GM12891 (cell line): ENCODE data around the gene POU2F1.

Experiments
- PAX5 ChIP-seq: IDR thresholded peaks from 2 replicates; pipeline ENCODE4 v1.6.1; 2011; ENCODE audit warnings: low read length, moderate library complexity, mild to moderate bottlenecking; ENCODE audit not compliant: insufficient read depth, severe bottlenecking
- POLR2A ChIP-seq: IDR thresholded peaks from 2 replicates; pipeline ENCODE4 v1.6.1; 2011; ENCODE audit warnings: low read depth, low read length, control low read depth
- POLR2AphosphoS5 ChIP-seq: IDR thresholded peaks from 2 replicates; pipeline ENCODE4 v1.6.1; 2011; ENCODE audit warnings: low read depth, low read length, control low read depth
- SPI1 ChIP-seq: IDR thresholded peaks from 2 replicates; pipeline ENCODE4 v1.6.1; 2011; ENCODE audit warnings: low read depth, low read length, control low read depth
- TAF1 ChIP-seq: IDR thresholded peaks from 2 replicates; pipeline ENCODE4 v1.6.1; 2011; ENCODE audit warnings: low read depth, low read length, control low read depth

- TF ChIP-seq POLR2A (no peak), POLR2AphosphoS5 (no peak), TAF1 (no peak), SPI1 (peak; percentile 43), PAX5 (no peak)
Observed at GRCh38 chr1:167401260-167401873, 180.7 kb downstream of the POU2F1 start.
